Left ventricle myocardium superior (tissue), 1 donor: ENCODE results near the gene CLTB. TPM values are rescaled to one million over a fixed set of nuclear protein-coding genes. Genes with fewer than 3 reads are reported as not detected.
A peak's percentile ranks its signal among the peaks of the same experiment; 100 is the strongest.
"Not testable (repeated sequence)": the region's sequence is repeated elsewhere in the genome, so short reads cannot be mapped to it uniquely, and the experiment has no call there.

Experiments used
- ATAC-seq: fragments of 200-7000 bp; cut with Tn5 transposase; one replicate; pipeline ENCODE4 v1.9.1; 2020; ENCODE audit warnings: mild to moderate bottlenecking, moderate library complexity
- DNase-seq: peaks from one replicate; pipeline ENCODE4 v3.0.0-alpha.2; 2020
- intact Hi-C: fragments of 100-400 bp; cut with micrococcal nuclease; formaldehyde crosslinking; loops from one replicate; pipeline ENCODE4 v1.11.0; 2022
- total RNA-seq: library from RNA; stranded (reverse); fragmentation: NEBNext Ultra II Directional; extraction: Animal tissue kit (Norgen Biotek cat#: 25700); gene quantifications from one replicate; pipeline ENCODE4 v1.2.1, GENCODE V29; 2021
- donor health status: DM: no; HTN: yes; CAD: no; lungs with severe emphysema.

CLTB gene
- total RNA-seq, 1 donor from 2014 or later = 223 TPM

DNA sequence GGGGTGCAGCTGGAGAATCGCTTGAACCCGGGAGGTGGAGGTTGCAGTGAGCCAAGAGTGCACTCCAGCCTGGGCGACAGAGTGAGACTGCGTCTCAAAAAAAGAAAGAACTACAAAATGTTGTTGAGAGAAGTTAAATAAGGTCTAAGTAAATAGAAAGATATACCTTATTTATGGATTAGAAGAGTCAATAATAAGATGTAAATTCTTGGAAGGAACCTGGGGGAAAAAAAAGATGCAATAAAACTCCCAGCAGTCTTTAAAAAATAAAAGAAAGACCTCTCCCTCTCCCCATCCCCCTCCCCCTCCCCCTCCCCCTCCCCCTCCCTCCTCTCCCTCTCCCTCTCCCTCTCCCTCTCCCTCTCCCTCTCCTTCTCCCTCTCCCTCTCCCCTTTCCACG, 16.4 kb upstream of the CLTB start:
- DNase-seq (no peak), ATAC-seq (no peak)
- intact Hi-C loops = no loop called here

GRCh38 chr5:176429972-176430371, 13.6 kb upstream of the CLTB start:
- ATAC-seq = no peak
- no peak for DNase-seq
- intact Hi-C loops = no loop called here

DNA sequence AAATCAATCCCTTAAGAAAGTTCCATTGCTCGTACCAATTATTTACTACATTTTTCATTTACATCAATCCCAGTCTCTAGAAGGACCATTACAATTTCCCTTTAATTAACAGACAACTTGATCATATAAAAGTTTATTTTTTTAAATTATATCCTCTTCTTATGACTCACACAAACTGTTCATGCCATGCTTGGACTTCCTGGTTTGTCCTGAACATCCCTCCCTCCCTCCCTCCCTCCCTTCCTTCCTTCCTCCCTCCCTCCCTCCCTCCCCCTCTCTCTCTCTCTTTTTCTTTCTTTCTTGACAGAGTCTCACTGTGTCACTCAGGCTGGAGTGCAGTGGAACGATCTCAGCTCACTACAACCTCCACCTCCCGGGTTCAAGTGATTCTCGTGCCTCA, 11.6 kb upstream of the CLTB start:
- no peak for DNase-seq
- intact Hi-C loops = no loop called here
- no peak for ATAC-seq

GRCh38 chr5:176426876-176427275, 10.5 kb upstream of the CLTB start:
- intact Hi-C loops = no loop called here
- DNase-seq (no peak), ATAC-seq (no peak)

- ATAC-seq (no peak), DNase-seq (no peak)
- intact Hi-C loops = no loop called here
Observed at GRCh38 chr5:176425791-176426190, 9.5 kb upstream of the CLTB start.

GRCh38 chr5:176425138-176425537, 8.8 kb upstream of the CLTB start:
- DNase-seq (no peak), ATAC-seq (no peak)
- intact Hi-C loops = no loop called here

DNA sequence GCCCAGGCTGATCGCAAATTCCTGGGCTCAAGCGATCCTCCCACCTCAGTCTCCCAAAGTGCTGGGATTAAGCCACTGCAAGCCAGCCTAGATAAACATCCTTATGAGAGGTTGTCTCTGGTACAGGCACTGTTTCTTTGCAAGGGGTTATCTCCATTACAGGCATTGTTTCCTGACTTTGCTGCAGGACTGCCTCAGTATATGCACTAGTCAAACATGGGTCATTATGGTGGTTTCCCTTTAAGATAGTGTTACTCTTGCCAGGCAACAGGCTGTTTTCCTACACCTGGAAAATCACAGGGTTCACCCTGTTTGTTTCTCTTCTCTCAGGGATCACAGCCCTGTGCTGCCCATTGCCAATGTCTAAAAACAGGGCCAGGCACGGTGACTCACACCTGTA, 7.8 kb upstream of the CLTB start:
- ATAC-seq = no peak

DNA sequence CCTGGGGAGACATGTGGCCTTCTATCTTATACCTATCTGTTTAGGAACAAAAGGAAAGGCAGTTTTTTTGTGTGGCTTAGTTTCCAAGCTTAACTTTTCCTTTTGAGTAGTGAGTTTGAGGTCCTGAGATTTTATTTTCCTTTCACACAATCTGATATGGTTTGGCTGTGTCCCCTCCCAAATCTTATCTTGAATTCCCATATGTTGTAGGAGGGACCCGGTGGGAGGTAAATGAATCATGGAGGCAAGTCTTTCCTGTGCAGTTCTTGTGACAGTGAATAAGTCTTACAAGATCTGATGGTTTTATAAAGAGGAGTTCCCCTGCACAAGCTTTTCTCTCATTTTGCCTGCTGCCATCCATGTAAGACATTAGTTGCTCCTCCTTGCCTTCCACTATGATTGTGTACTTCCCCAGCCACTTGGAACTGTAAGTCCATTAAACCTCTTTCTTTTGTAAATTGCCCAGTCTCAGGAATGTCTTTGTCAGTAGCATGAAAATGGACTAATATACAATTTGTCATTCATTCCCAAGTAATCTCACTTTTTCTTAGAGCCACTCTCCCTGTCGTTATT, 4.7 kb upstream of the CLTB start:
- DNase-seq = no peak
- intact Hi-C loops = no loop called here
- no peak for ATAC-seq

More for the DNA sequence above, 7.8 kb upstream of the CLTB start:
- DNase-seq = no peak
- intact Hi-C loops = no loop called here

DNA sequence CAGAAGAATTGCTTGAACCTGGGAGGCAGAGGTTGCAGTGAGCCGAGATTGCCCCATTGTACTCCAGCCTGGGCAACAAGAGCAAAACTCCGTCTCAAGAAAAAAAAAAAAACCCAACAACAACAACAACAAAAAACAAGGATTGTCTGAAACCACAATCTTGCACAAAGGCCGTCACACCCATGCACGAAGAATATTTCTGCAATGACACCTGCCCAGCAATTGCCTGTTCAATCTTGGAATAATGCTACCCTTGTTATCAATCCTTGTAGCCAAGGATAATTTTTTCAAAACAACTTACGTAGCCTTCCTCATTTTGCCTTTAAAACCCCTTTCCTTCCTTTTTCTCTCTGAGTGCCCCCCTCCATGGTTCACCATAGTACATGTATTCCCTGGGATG, 3.7 kb upstream of the CLTB start:
- intact Hi-C loops = no loop called here
- DNase-seq (no peak), ATAC-seq (no peak)

DNA sequence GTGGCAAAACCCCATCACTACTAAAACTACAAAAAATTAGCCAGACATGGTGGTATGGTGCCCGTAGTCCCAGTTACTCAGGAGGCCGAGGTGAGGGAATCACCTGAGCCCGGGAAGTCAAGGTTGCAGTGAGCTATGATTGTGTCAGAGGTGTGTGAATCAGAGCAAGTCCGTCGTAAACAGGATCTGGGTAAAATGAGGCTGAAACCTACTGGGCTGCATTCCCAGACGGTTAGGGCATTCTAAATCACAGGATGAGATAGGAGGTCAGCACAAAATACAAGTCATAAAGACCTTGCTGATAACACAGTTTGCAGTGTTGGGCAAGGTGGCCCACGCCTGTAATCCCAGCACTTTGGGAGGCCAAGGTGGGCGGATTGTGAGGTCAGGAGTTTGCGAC, 1.9 kb upstream of the CLTB start:
- intact Hi-C loops = no loop called here
- no peak for DNase-seq
- no peak for ATAC-seq

GRCh38 chr5:176416965-176417364, 626 bp upstream of the CLTB start:
- intact Hi-C loops = no loop called here
- DNase-seq (no peak), ATAC-seq (no peak)

DNA sequence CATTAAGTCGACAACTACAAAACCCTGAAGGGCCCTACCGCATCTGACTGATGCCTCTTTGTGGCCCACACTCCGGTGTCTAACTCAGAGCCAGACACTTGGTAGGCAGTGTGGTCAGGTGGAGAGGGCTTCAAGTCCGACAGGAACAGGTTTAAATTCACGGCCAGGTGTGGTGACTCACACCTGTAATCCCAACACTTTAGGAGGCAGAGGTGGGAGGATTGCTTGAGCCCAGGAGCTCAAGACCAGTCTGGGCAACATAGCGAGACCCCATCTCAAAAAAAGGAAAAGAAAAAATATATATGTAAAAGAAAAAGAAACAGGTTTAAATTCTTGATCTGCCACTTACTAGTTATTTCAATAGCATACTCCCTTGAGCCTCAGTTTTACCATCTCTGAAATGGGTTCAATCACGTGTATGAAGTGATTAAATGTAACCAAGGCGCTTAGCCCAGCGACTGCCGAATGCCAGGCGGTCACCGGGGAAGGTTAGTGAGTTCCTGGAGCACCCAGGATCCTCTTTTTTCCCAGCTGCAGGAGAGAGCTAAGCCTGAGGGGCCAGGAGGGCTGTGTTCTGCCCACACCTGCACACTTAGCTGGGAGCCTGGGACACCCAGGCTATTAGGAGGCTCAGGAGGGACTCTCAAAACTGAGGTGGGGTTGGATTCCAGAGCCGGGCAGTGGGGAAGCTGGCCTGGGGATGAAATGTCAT, 943 bp downstream of the CLTB start:
- ATAC-seq (no peak), DNase-seq (no peak)
- intact Hi-C loops = no loop called here

DNA sequence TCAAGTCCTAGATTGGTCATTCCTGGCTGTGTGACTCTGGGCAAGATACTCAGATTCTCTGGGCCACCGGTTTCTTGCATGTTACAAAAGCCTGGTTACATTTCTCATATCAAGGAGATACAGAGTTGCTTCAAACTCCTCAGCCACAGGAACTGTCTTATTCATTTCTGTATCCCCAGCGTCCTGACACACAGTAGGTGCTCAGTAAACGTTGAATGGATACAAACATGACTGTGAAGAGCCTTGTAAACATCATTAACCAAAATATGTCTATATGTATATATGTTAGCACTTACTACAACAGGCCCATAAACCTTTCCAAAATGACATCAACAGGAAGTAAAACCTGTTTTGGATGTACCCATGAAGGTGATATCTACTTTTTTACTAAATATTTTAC, 1.6 kb downstream of the CLTB start:
- ATAC-seq = no peak
- intact Hi-C loops = no loop called here
- no peak for DNase-seq

GRCh38 chr5:176413709-176414191, 2.6 kb downstream of the CLTB start:
- DNase-seq = no peak
- ATAC-seq = no peak
- intact Hi-C loops = no loop called here

DNA sequence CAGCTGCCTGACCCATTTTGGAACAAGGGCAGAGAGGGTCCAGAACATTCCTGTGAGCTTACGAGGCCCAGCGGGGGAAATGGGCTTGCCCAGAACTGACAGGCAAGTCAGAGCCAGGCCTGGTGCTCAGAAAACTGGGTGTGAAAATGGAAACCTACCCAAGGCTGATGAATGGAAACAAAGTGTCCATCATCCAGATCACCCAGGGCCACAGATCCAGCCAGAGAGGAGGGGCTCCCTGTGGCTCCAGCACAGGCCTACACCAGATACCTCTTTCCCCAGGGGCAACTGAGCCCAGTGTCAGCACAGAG, 3.1 kb downstream of the CLTB start:
- intact Hi-C loops = no loop called here
- ATAC-seq = peak; percentile 50
- peak; percentile 64 for DNase-seq

GRCh38 chr5:176412517-176413254, 3.7 kb downstream of the CLTB start:
- intact Hi-C loops = no loop called here
- DNase-seq (no peak), ATAC-seq (no peak)

GRCh38 chr5:176410486-176411180, 5.7 kb downstream of the CLTB start:
- intact Hi-C loops = no loop called here
- DNase-seq = no peak

DNA sequence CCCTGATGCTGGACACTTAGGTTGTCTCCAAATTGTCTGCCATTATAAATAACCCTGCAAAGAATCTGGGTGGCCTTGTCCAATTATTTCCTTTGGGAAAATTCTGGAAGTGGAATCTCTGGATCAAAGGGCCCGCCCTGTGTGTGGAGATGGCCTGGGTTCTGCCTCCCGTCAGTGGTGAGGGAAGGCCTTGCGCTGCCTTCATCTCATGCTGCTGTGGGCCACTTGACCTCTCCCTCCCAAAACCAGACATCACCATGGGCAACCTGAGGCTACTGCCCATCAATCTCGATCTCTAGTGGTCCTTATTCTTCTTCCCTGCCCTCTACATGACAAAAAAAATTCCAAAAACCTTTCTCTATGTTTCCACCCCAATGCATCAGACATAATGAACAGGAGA, 6.6 kb downstream of the CLTB start:
- ATAC-seq (no peak), DNase-seq (no peak)
- intact Hi-C loops = no loop called here

More at GRCh38 chr5:176410486-176411180, 5.7 kb downstream of the CLTB start:
- no peak for ATAC-seq

GRCh38 chr5:176408590-176408989, 7.7 kb downstream of the CLTB start:
- ATAC-seq (no peak), DNase-seq (no peak)
- intact Hi-C loops = no loop called here

GRCh38 chr5:176408252-176408573, 8.1 kb downstream of the CLTB start:
- ATAC-seq, DNase-seq, intact Hi-C loops: not testable (repeated sequence)
